Measurements from ENCODE around the gene FAM228A. TPM values are rescaled to one million over a fixed set of nuclear protein-coding genes. Genes with fewer than 3 reads are reported as not detected.

The FAM228A gene
- total RNA-seq, 1 donor from 2014 or later: not detected

GRCh38 chr2:24162494-24162893 is 12.4 kb upstream of the FAM228A start:
- Mint-ChIP-seq H3K27ac (no peak overlapping the region), H3K9me3 (peaks cover 12% of the 10 kb centered on the region), H3K27me3 (ENCODE audit: insufficient read depth, low read depth) (peaks cover 5% of the 10 kb centered on the region)

GRCh38 chr2:24163186-24163585 is 11.7 kb upstream of the FAM228A start:
- Histone ChIP-seq H3K27me3 (no peaks in the 10 kb centered on the region), H3K79me2 (ENCODE audit: low read depth) (no peaks in the 10 kb centered on the region), H3K9ac (no peak overlapping the region), H3K9me3 (ENCODE audit: low read depth) (peaks cover 8% of the 10 kb centered on the region), H3K4me1 (no peaks in the 10 kb centered on the region), H3K36me3 (peaks cover 3% of the 10 kb centered on the region), H4K20me1 (ENCODE audit: low read depth) (no peaks in the 10 kb centered on the region), H3K4me3 (no peak overlapping the region), H3K27ac (no peak overlapping the region), H3F3A (ENCODE audit: low read depth) (no peaks in the 10 kb centered on the region), H3K4me2 (no peak overlapping the region), H2AFZ (replicated peaks) (no peak overlapping the region)
- Mint-ChIP-seq H3K4me1 (no peaks in the 10 kb centered on the region), H3K36me3 (peaks cover 10% of the 10 kb centered on the region), H3K4me3 (no peak overlapping the region), H3K27ac (no peak overlapping the region), H3K9me3 (peaks cover 12% of the 10 kb centered on the region), H3K27me3 (ENCODE audit: insufficient read depth, low read depth) (peaks cover 5% of the 10 kb centered on the region)
- no peak for DNase-seq (ENCODE audit: low spot score)
- no peak for TF ChIP-seq EZH2 (IDR thresholded peaks at IDR 0.05)
- no peak for TF ChIP-seq EZH2phosphoT487 (IDR thresholded peaks at IDR 0.05)
- no peak for TF ChIP-seq CTCF (IDR thresholded peaks at IDR 0.05)

More at GRCh38 chr2:24162494-24162893, 12.4 kb upstream of the FAM228A start:
- TF ChIP-seq EZH2phosphoT487 (IDR thresholded peaks at IDR 0.05) (no peak), CTCF (IDR thresholded peaks at IDR 0.05) (no peak), EZH2 (IDR thresholded peaks at IDR 0.05) (no peak)
- Histone ChIP-seq H3K4me1 (no peaks in the 10 kb centered on the region), H3K4me2 (no peak overlapping the region), H3K4me3 (no peak overlapping the region), H4K20me1 (ENCODE audit: low read depth) (no peaks in the 10 kb centered on the region), H3K79me2 (ENCODE audit: low read depth) (no peaks in the 10 kb centered on the region), H3K27me3 (no peaks in the 10 kb centered on the region), H3K27ac (no peak overlapping the region), H3K36me3 (peaks cover 3% of the 10 kb centered on the region), H3F3A (ENCODE audit: low read depth) (no peaks in the 10 kb centered on the region), H3K9ac (no peak overlapping the region), H2AFZ (replicated peaks) (no peak overlapping the region), H3K9me3 (ENCODE audit: low read depth) (peaks cover 8% of the 10 kb centered on the region)
- no peak for DNase-seq (ENCODE audit: low spot score)
- H3K4me1 Mint-ChIP-seq: no peaks in the 10 kb centered on the region
- H3K36me3 Mint-ChIP-seq: peaks cover 11% of the 10 kb centered on the region
- no peak overlapping the region for H3K4me3 Mint-ChIP-seq

GRCh38 chr2:24163601-24164000 is 11.3 kb upstream of the FAM228A start:
- H3K4me3 Mint-ChIP-seq: no peak overlapping the region
- H2AFZ ChIP-seq (replicated peaks): no peak overlapping the region
- H3K4me2 ChIP-seq: no peak overlapping the region
- H3K9me3 Mint-ChIP-seq: peaks cover 12% of the 10 kb centered on the region
- no peak overlapping the region for H3K27ac Mint-ChIP-seq
- no peak overlapping the region for H3K27ac ChIP-seq
- no peaks in the 10 kb centered on the region for H4K20me1 ChIP-seq (ENCODE audit: low read depth)
- peaks cover 8% of the 10 kb centered on the region for H3K9me3 ChIP-seq (ENCODE audit: low read depth)
- no peaks in the 10 kb centered on the region for H3F3A ChIP-seq (ENCODE audit: low read depth)
- H3K4me1 Mint-ChIP-seq: no peaks in the 10 kb centered on the region
- no peak for TF ChIP-seq EZH2 (IDR thresholded peaks at IDR 0.05)
- TF ChIP-seq CTCF (IDR thresholded peaks at IDR 0.05): no peak
- no peak for TF ChIP-seq EZH2phosphoT487 (IDR thresholded peaks at IDR 0.05)
- peaks cover 5% of the 10 kb centered on the region for H3K27me3 Mint-ChIP-seq (ENCODE audit: insufficient read depth, low read depth)
- H3K36me3 Mint-ChIP-seq: peaks cover 6% of the 10 kb centered on the region
- H3K4me1 ChIP-seq: no peaks in the 10 kb centered on the region
- H3K36me3 ChIP-seq: peaks cover 3% of the 10 kb centered on the region
- no peak overlapping the region for H3K4me3 ChIP-seq
- no peaks in the 10 kb centered on the region for H3K27me3 ChIP-seq
- H3K9ac ChIP-seq: no peak overlapping the region
- H3K79me2 ChIP-seq (ENCODE audit: low read depth): no peaks in the 10 kb centered on the region
- no peak for DNase-seq (ENCODE audit: low spot score)
